AG04450 (cell line): ENCODE results near the gene MAG. TPM values are rescaled to one million over a fixed set of nuclear protein-coding genes. Genes with fewer than 3 reads are reported as not detected.

Experiments used
- CTCF ChIA-PET: fragments of 300-600, 350-600 bp; formaldehyde crosslinking; extraction: SDS; loops from one replicate; lab custom pipeline; 2022; ENCODE audit warnings: antibody characterized with exemption, inconsistent platforms; lab: Charles Lee
- POLR2A ChIA-PET: fragments of 350-600 bp; formaldehyde crosslinking; extraction: SDS; loops from one replicate; lab custom pipeline; 2021; ENCODE audit warnings: antibody characterized with exemption, inconsistent platforms; lab: Yijun Ruan, JAX
- DNase-seq: peaks from one replicate; pipeline ENCODE4 v3.0.0-alpha.2; 2011; ENCODE audit warnings: low read depth, low spot score
- H3K27ac ChIP-seq: one replicate; pipeline ENCODE4 v1.5.1; 2012; ENCODE audit warnings: low read depth, low read length, control low read depth
- H3K27me3 ChIP-seq: one replicate; pipeline ENCODE4 v1.6.0; 2012; ENCODE audit warnings: low read length; ENCODE audit not compliant: control insufficient read depth, insufficient read depth
- H3K4me3 ChIP-seq: 2 replicates; pipeline ENCODE4 v1.5.1; 2011; ENCODE audit warnings: mild to moderate bottlenecking, low read depth, low read length, control low read depth
- H3K9me3 ChIP-seq: 2 replicates; pipeline ENCODE4 v1.5.1; 2012; ENCODE audit warnings: low read length; ENCODE audit not compliant: control insufficient read depth, insufficient read depth
- CTCF ChIP-seq: IDR thresholded peaks from 2 replicates; pipeline ENCODE4 v1.5.1; 2011; ENCODE audit warnings: low read depth, low read length, control low read depth, inconsistent platforms
- polyA plus RNA-seq: library from polyadenylated mRNA; depleted of rRNA; stranded (reverse); fragments of >200 nt; gene quantifications from 2 replicates; pipeline ENCODE4 v1.2.3, GENCODE V29; 2011

The MAG gene
- polyA plus RNA-seq, 1 experiment = not detected

GRCh38 chr19:35327642-35328041 is 35.7 kb downstream of the MAG start:
- H3K4me3 ChIP-seq = no peak overlapping the region
- H3K27me3 ChIP-seq = peaks cover 8% of the 10 kb centered on the region
- no peak for DNase-seq
- ChIA-PET POLR2A (no interaction called here), CTCF (interaction anchor here (0.6 kb wide), 1 partner anchor 277 kb away, joined by 3 read pairs; no protein-coding TSS in a partner anchor)
- no peaks in the 10 kb centered on the region for H3K9me3 ChIP-seq
- 0 out of 2 replicates have a peak, but pooled peaks have one; percentile 21 for TF ChIP-seq CTCF
- no peak overlapping the region for H3K27ac ChIP-seq

GRCh38 chr19:35328851-35329285 is 36.9 kb downstream of the MAG start, which contains the start of gene CD22:
Gene CD22 (plus strand): TSS chr19:35329187. CDS start chr19:35332041, 2,854 bp downstream.
- no peak for DNase-seq

GRCh38 chr19:35329323-35329722 is 37.4 kb downstream of the MAG start:
- no peak for DNase-seq
- H3K9me3 ChIP-seq = no peaks in the 10 kb centered on the region
- no peak for TF ChIP-seq CTCF
- H3K27ac ChIP-seq = no peak overlapping the region
- H3K4me3 ChIP-seq = no peak overlapping the region
- ChIA-PET POLR2A (no interaction called here), CTCF (no interaction called here)
- H3K27me3 ChIP-seq = peaks cover 8% of the 10 kb centered on the region

More at GRCh38 chr19:35328851-35329285, 36.9 kb downstream of the MAG start, which contains the start of gene CD22:
- TF ChIP-seq CTCF = no peak
- CTCF ChIA-PET = no interaction called here
- Histone ChIP-seq H3K27me3 (peaks cover 8% of the 10 kb centered on the region), H3K27ac (no peak within 1 kb of the TSS), H3K9me3 (no peaks in the 10 kb centered on the region), H3K4me3 (no peak within 1 kb of the TSS)
- POLR2A ChIA-PET = no interaction called here

GRCh38 chr19:35330475-35330874 is 38.5 kb downstream of the MAG start:
- peaks cover 8% of the 10 kb centered on the region for H3K27me3 ChIP-seq
- ChIA-PET POLR2A (no interaction called here), CTCF (no interaction called here)
- DNase-seq = no peak
- no peaks in the 10 kb centered on the region for H3K9me3 ChIP-seq
- TF ChIP-seq CTCF = no peak
- H3K27ac ChIP-seq = no peak overlapping the region
- no peak overlapping the region for H3K4me3 ChIP-seq

GRCh38 chr19:35331551-35332214 is 39.7 kb downstream of the MAG start:
- ChIA-PET POLR2A (no interaction called here), CTCF (no interaction called here)
- Histone ChIP-seq H3K27ac (no peak overlapping the region), H3K27me3 (peaks cover 5% of the 10 kb centered on the region), H3K9me3 (no peaks in the 10 kb centered on the region), H3K4me3 (no peak overlapping the region)
- no peak for TF ChIP-seq CTCF
- no peak for DNase-seq
